Cardiac muscle cell (in vitro differentiated cells and primary cell): ENCODE data around the gene TES. TPM values are rescaled to one million over a fixed set of nuclear protein-coding genes. Genes with fewer than 3 reads are reported as not detected.

Experiments
- DNase-seq, 2 donors: peaks; one replicate each; pipeline versions ENCODE4 v3.0.0 to v3.0.0-alpha.2; 2010 to 2017; ENCODE audit warnings: low read depth in 1 of 2, low spot score in 1 of 2
- H3K27ac ChIP-seq: fragments of 200-600 bp; sonication (generic); 2 replicates; pipeline ENCODE4 v1.5.1; 2016
- H3K27me3 ChIP-seq: fragments of 200-600 bp; sonication (generic); 2 replicates; pipeline ENCODE4 v1.6.0; 2016; ENCODE audit warnings: control low read depth
- H3K36me3 ChIP-seq: fragments of 200-600 bp; sonication (generic); 2 replicates; pipeline ENCODE4 v1.5.1; 2016; ENCODE audit warnings: control low read depth
- H3K4me1 ChIP-seq: fragments of 200-600 bp; sonication (generic); 2 replicates; pipeline ENCODE4 v1.8.1; 2017; ENCODE audit warnings: low read depth, mild to moderate bottlenecking, mixed run types
- H3K4me3 ChIP-seq: fragments of 200-600 bp; sonication (generic); 2 replicates; pipeline ENCODE4 v1.5.1; 2016; ENCODE audit warnings: mild to moderate bottlenecking
- H3K9me3 ChIP-seq: fragments of 200-600 bp; sonication (generic); 2 replicates; pipeline ENCODE4 v1.5.1; 2017; ENCODE audit warnings: low read depth, mild to moderate bottlenecking, control low read depth
- CTCF ChIP-seq: IDR thresholded peaks from 2 replicates; pipeline ENCODE4 v1.5.1; 2012; ENCODE audit warnings: low read depth, mild to moderate bottlenecking, low read length
- polyA plus RNA-seq: library from polyadenylated mRNA; unstranded; fragments of >200 nt; fragmentation: Nextera tagmentation; extraction: Ambion mirVana; gene quantifications from 2 replicates; pipeline ENCODE4 v1.2.1, GENCODE V29; 2016
- total RNA-seq: library from RNA; depleted of rRNA; stranded (reverse); fragments of >200 nt; gene quantifications from 2 replicates; pipeline ENCODE4 v1.2.3, GENCODE V29; 2016

Gene TES
- total and polyA plus RNA-seq, 2 experiments from 2014 or later: 13.4 to 29.1 TPM

- TF ChIP-seq CTCF: no peak
- H3K4me3 ChIP-seq: no peak overlapping the region
- no peak overlapping the region for H3K27ac ChIP-seq
- no peaks in the 10 kb centered on the region for H3K9me3 ChIP-seq
- no peaks in the 10 kb centered on the region for H3K4me1 ChIP-seq
- H3K36me3 ChIP-seq: no peaks in the 10 kb centered on the region
- DNase-seq: no peak
- H3K27me3 ChIP-seq: no peaks in the 10 kb centered on the region
Measured at GRCh38 chr7:116283595-116284204, 73.4 kb downstream of the TES start.

GRCh38 chr7:116284390-116284789, 74.1 kb downstream of the TES start:
- H3K4me1 ChIP-seq: no peaks in the 10 kb centered on the region

GRCh38 chr7:116285252-116285651, 74.9 kb downstream of the TES start:
- no peak for TF ChIP-seq CTCF
- H3K27me3 ChIP-seq: no peaks in the 10 kb centered on the region
- no peaks in the 10 kb centered on the region for H3K9me3 ChIP-seq
- no peak overlapping the region for H3K27ac ChIP-seq
- DNase-seq: no peak
- H3K4me3 ChIP-seq: no peak overlapping the region
- no peaks in the 10 kb centered on the region for H3K36me3 ChIP-seq
- no peaks in the 10 kb centered on the region for H3K4me1 ChIP-seq

More at GRCh38 chr7:116284390-116284789, 74.1 kb downstream of the TES start:
- no peaks in the 10 kb centered on the region for H3K27me3 ChIP-seq
- TF ChIP-seq CTCF: no peak
- H3K36me3 ChIP-seq: no peaks in the 10 kb centered on the region
- no peak overlapping the region for H3K27ac ChIP-seq
- no peak for DNase-seq
- no peaks in the 10 kb centered on the region for H3K9me3 ChIP-seq
- no peak overlapping the region for H3K4me3 ChIP-seq

GRCh38 chr7:116290740-116291139, 80.4 kb downstream of the TES start:
- Histone ChIP-seq H3K9me3 (no peaks in the 10 kb centered on the region), H3K4me3 (no peak overlapping the region), H3K27ac (no peak overlapping the region), H3K4me1 (no peaks in the 10 kb centered on the region), H3K27me3 (no peaks in the 10 kb centered on the region), H3K36me3 (no peaks in the 10 kb centered on the region)
- DNase-seq: no peak
- peak; percentile 14 for TF ChIP-seq CTCF

- H3K27me3 ChIP-seq: no peaks in the 10 kb centered on the region
- H3K36me3 ChIP-seq: no peaks in the 10 kb centered on the region
- no peak for TF ChIP-seq CTCF
- H3K4me1 ChIP-seq: no peaks in the 10 kb centered on the region
- no peak for DNase-seq
- no peaks in the 10 kb centered on the region for H3K9me3 ChIP-seq
- no peak overlapping the region for H3K4me3 ChIP-seq
- H3K27ac ChIP-seq: no peak overlapping the region
Measured at GRCh38 chr7:116291937-116292336, 81.6 kb downstream of the TES start.
